HTR-8/SVneo (cell line): ENCODE measurements around the gene ONECUT3.

Source experiments
- DNase-seq: peaks from one replicate; pipeline ENCODE4 v3.0.0; 2011; ENCODE audit warnings: low spot score, mixed read lengths; ENCODE audit not compliant: insufficient read length
- FAIRE-seq: peaks from 2 replicates; lab custom pipeline; 2011; peaks lifted over from hg19 to GRCh38; lab: Jason Lieb, UNC

The ONECUT3 gene

GRCh38 chr19:1736927-1737326 lies 16.4 kb upstream of the ONECUT3 start:
- DNase-seq: no peak

GRCh38 chr19:1739960-1740629 lies 13.2 kb upstream of the ONECUT3 start:
- no peak for DNase-seq
- no peak for FAIRE-seq

More at GRCh38 chr19:1736927-1737326, 16.4 kb upstream of the ONECUT3 start:
- FAIRE-seq: no peak

- DNase-seq: no peak
- FAIRE-seq: no peak
Measured at GRCh38 chr19:1742989-1743696, 10.2 kb upstream of the ONECUT3 start.

- no peak for FAIRE-seq
- no peak for DNase-seq
Measured at GRCh38 chr19:1744133-1744665, 9.1 kb upstream of the ONECUT3 start.

GRCh38 chr19:1744822-1745563 lies 8.3 kb upstream of the ONECUT3 start:
- FAIRE-seq (no peak), DNase-seq (no peak)

- FAIRE-seq (no peak), DNase-seq (no peak)
Measured at GRCh38 chr19:1745589-1746031, 7.7 kb upstream of the ONECUT3 start.

- DNase-seq: no peak
- FAIRE-seq: no peak
Measured at GRCh38 chr19:1746401-1747284, 6.7 kb upstream of the ONECUT3 start.

GRCh38 chr19:1747285-1748114 lies 5.8 kb upstream of the ONECUT3 start:
- peak; percentile 58 for DNase-seq
- FAIRE-seq: no peak

GRCh38 chr19:1748115-1748872 lies 5.0 kb upstream of the ONECUT3 start:
- FAIRE-seq: no peak
- no peak for DNase-seq

- FAIRE-seq (no peak), DNase-seq (no peak)
Measured at GRCh38 chr19:1748873-1749341, 4.4 kb upstream of the ONECUT3 start.

GRCh38 chr19:1749373-1750342 lies 3.6 kb upstream of the ONECUT3 start:
- FAIRE-seq (no peak), DNase-seq (no peak)

- FAIRE-seq: no peak
- no peak for DNase-seq
Measured at GRCh38 chr19:1750343-1751021, 2.8 kb upstream of the ONECUT3 start.

- DNase-seq (no peak), FAIRE-seq (no peak)
Measured at GRCh38 chr19:1751367-1752008, 1.8 kb upstream of the ONECUT3 start.

- DNase-seq (no peak), FAIRE-seq (no peak)
Measured at GRCh38 chr19:1752009-1752756, 1.1 kb upstream of the ONECUT3 start.

- DNase-seq (no peak), FAIRE-seq (no peak)
Measured at GRCh38 chr19:1754018-1754635, 821 bp downstream of the ONECUT3 start.
